Measurements from ENCODE around the gene EP400.

Gene EP400

DNA sequence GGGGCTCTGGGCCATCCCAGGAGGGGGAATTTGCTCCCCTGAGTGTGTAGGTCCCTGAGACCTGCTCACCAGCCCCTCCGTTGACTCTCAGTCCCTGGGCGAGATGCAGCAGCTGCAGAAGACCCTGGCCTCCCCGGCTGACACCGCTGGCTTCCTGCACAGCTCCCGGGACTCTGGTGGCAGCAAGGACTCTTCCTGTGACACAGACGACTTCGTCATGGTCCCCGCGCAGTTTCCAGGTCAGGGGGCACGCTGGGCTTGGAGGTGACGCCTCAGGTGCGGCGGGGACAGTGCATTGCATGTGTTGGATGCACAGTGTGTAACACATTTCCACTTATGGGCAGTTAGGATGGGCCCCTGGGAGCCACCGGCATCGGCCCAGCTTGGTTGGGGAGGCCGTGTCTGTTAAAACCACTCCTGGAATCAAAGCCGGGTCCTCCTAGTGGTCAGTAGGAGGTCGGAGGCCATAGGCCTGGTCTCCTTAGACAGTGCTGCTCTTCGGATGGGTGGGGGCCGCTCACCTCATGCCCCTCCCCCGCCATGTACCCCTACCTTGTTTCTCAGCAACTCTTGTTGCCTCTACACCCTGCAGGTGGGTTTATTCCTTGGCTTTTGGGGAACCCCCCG lies 37.8 kb upstream of the EP400 start:
- Histone ChIP-seq H3K9ac (ENCODE audit: low read length) (no peak overlapping the region), H3K36me3 (ENCODE audit: low read length) (no peaks in the 10 kb centered on the region), H3K4me3 (ENCODE audit: insufficient read depth, low read length, poor library complexity, severe bottlenecking) (no peak overlapping the region), H3K4me2 (ENCODE audit: low read depth, low read length, poor library complexity, severe bottlenecking) (no peak overlapping the region), H3F3A (ENCODE audit: insufficient read depth) (no peaks in the 10 kb centered on the region), H3K79me2 (ENCODE audit: insufficient read depth, low read length) (no peaks in the 10 kb centered on the region), H3K27ac (ENCODE audit: low read depth, low read length) (no peak overlapping the region), H3K9me3 (ENCODE audit: insufficient read depth, low read length) (no peaks in the 10 kb centered on the region), H3K9me2 (replicated peaks; ENCODE audit: insufficient read depth, low read length) (no peaks in the 10 kb centered on the region), H3K27me3 (ENCODE audit: low read length) (no peaks in the 10 kb centered on the region), H4K20me1 (ENCODE audit: low read depth, low read length) (no peaks in the 10 kb centered on the region), H2AFZ (ENCODE audit: low read depth, low read length, severe bottlenecking) (no peak overlapping the region)
- TF ChIP-seq, protein P1, sequence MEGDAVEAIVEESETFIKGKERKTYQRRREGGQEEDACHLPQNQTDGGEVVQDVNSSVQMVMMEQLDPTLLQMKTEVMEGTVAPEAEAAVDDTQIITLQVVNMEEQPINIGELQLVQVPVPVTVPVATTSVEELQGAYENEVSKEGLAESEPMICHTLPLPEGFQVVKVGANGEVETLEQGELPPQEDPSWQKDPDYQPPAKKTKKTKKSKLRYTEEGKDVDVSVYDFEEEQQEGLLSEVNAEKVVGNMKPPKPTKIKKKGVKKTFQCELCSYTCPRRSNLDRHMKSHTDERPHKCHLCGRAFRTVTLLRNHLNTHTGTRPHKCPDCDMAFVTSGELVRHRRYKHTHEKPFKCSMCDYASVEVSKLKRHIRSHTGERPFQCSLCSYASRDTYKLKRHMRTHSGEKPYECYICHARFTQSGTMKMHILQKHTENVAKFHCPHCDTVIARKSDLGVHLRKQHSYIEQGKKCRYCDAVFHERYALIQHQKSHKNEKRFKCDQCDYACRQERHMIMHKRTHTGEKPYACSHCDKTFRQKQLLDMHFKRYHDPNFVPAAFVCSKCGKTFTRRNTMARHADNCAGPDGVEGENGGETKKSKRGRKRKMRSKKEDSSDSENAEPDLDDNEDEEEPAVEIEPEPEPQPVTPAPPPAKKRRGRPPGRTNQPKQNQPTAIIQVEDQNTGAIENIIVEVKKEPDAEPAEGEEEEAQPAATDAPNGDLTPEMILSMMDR (IDR thresholded peaks at IDR 0.05; ENCODE audit: insufficient read depth, low read length, poor library complexity, severe bottlenecking) = no peak

DNA sequence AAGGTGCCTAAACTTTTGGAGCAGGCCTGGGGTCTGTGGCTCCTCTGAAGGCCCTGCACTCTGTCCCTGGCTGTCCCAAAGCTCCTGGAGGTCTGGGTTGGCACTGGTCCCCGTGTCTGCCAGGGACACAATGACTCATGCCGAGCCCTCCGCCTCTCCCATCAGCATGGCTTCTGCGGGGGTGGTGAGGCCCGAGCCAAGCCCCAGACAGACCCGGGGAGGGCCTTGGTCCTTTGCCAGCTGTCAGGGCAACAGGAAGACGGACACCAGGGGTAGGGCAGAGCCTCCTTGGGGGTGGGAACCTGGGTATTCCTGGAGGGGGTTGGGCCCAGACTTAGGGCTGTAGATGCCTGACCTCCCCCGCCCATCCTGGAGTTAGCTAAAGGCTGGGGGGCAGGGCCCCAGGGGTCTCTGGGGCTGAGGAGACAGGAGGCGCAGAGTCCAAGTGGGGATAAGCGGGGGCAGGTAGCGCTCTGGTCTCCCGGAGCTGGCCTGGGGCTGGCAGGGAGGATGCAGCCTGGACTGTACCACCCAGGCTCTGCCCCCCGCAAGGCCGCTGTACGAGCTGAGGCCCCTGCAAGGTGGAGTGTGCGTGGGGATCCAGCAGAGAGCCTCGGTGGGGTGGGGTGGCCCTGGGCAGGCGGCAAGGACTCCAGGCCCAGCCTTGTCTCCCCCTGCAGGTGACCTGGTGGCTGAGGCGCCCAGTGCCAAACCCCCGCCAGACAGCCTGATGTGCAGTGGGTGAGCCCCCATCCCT lies 37.0 kb upstream of the EP400 start:
- H3K9me2 ChIP-seq (replicated peaks; ENCODE audit: insufficient read depth, low read length) = no peaks in the 10 kb centered on the region
- H3K4me3 ChIP-seq (ENCODE audit: insufficient read depth, low read length, poor library complexity, severe bottlenecking) = no peak overlapping the region
- H3K4me2 ChIP-seq (ENCODE audit: low read depth, low read length, poor library complexity, severe bottlenecking) = no peak overlapping the region
- no peak overlapping the region for H3K9ac ChIP-seq (ENCODE audit: low read length)
- no peak overlapping the region for H3K27ac ChIP-seq (ENCODE audit: low read depth, low read length)
- no peaks in the 10 kb centered on the region for H3K9me3 ChIP-seq (ENCODE audit: insufficient read depth, low read length)
- H3K79me2 ChIP-seq (ENCODE audit: insufficient read depth, low read length) = no peaks in the 10 kb centered on the region
- no peaks in the 10 kb centered on the region for H4K20me1 ChIP-seq (ENCODE audit: low read depth, low read length)
- H3K36me3 ChIP-seq (ENCODE audit: low read length) = no peaks in the 10 kb centered on the region
- H3F3A ChIP-seq (ENCODE audit: insufficient read depth) = no peaks in the 10 kb centered on the region
- no peak overlapping the region for H2AFZ ChIP-seq (ENCODE audit: low read depth, low read length, severe bottlenecking)
- TF ChIP-seq, protein P1 (IDR thresholded peaks at IDR 0.05; ENCODE audit: insufficient read depth, low read length, poor library complexity, severe bottlenecking) = no peak
- TF ChIP-seq EZH2phosphoT487 (conservative IDR thresholded peaks at IDR 0.05; ENCODE audit: low read length) = no peak
- H3K27me3 ChIP-seq (ENCODE audit: low read length) = no peaks in the 10 kb centered on the region

DNA sequence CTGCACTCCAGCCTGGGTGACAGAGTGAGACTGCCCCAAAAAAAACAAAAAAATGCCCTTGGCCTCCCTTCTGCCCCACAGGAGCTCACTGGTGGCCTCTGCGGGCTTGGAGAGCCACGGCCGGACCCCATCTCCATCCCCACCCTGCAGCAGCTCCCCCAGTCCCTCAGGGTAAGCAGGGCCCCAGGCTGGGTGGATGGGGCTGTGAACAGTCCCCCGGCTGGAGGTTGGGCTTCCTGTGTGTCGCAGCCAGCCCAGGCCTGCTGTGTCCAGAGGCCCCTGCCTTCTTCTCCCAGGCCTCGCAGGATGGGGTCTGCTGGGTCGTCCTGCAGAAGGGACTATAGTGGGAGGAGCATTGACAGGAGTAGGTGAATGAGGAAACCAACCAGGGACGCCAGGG lies 36.1 kb upstream of the EP400 start:
- no peak overlapping the region for H2AFZ ChIP-seq (ENCODE audit: low read depth, low read length, severe bottlenecking)
- no peak overlapping the region for H3K4me2 ChIP-seq (ENCODE audit: low read depth, low read length, poor library complexity, severe bottlenecking)
- no peak for TF ChIP-seq EZH2phosphoT487 (conservative IDR thresholded peaks at IDR 0.05; ENCODE audit: low read length)
- TF ChIP-seq, protein P1 (IDR thresholded peaks at IDR 0.05; ENCODE audit: insufficient read depth, low read length, poor library complexity, severe bottlenecking) = no peak
- H3K79me2 ChIP-seq (ENCODE audit: insufficient read depth, low read length) = no peaks in the 10 kb centered on the region
- H3K9ac ChIP-seq (ENCODE audit: low read length) = no peak overlapping the region
- no peaks in the 10 kb centered on the region for H3K36me3 ChIP-seq (ENCODE audit: low read length)
- no peaks in the 10 kb centered on the region for H3K27me3 ChIP-seq (ENCODE audit: low read length)
- H4K20me1 ChIP-seq (ENCODE audit: low read depth, low read length) = no peaks in the 10 kb centered on the region
- H3K4me3 ChIP-seq (ENCODE audit: insufficient read depth, low read length, poor library complexity, severe bottlenecking) = no peak overlapping the region
- H3K9me3 ChIP-seq (ENCODE audit: insufficient read depth, low read length) = no peaks in the 10 kb centered on the region
- H3F3A ChIP-seq (ENCODE audit: insufficient read depth) = no peaks in the 10 kb centered on the region
- no peaks in the 10 kb centered on the region for H3K9me2 ChIP-seq (replicated peaks; ENCODE audit: insufficient read depth, low read length)
- H3K27ac ChIP-seq (ENCODE audit: low read depth, low read length) = no peak overlapping the region
